Glomerular visceral epithelial cell (primary cell): ENCODE results near the gene MEGF9.
"Not testable (repeated sequence)": the region's sequence is repeated elsewhere in the genome, so short reads cannot be mapped to it uniquely, and the experiment has no call there.

ENCODE experiments used
- DNase-seq: peaks from one replicate; pipeline ENCODE4 v3.0.0-alpha.2; 2016; ENCODE audit errors: extremely low spot score

The MEGF9 gene

GRCh38 chr9:120659209-120659608, 55.1 kb downstream of the MEGF9 start:
- DNase-seq: no peak

GRCh38 chr9:120655005-120655622, 59.2 kb downstream of the MEGF9 start:
- peak; percentile 33 for DNase-seq

GRCh38 chr9:120654272-120654671, 60.0 kb downstream of the MEGF9 start:
- no peak for DNase-seq

GRCh38 chr9:120653762-120654161, 60.5 kb downstream of the MEGF9 start:
- DNase-seq: no peak

GRCh38 chr9:120652934-120653333, 61.3 kb downstream of the MEGF9 start:
- no peak for DNase-seq

- DNase-seq: no peak
Measured at GRCh38 chr9:120650352-120650751, 63.9 kb downstream of the MEGF9 start.

- DNase-seq: no peak
Measured at GRCh38 chr9:120648581-120649197, 65.6 kb downstream of the MEGF9 start.

GRCh38 chr9:120646948-120647347, 67.3 kb downstream of the MEGF9 start:
- no peak for DNase-seq

- DNase-seq: no peak
Measured at GRCh38 chr9:120645760-120646159, 68.5 kb downstream of the MEGF9 start.

GRCh38 chr9:120643061-120643460, 71.2 kb downstream of the MEGF9 start:
- DNase-seq: no peak

- DNase-seq: no peak
Measured at GRCh38 chr9:120642129-120642770, 72.0 kb downstream of the MEGF9 start.

GRCh38 chr9:120640874-120641273, 73.4 kb downstream of the MEGF9 start:
- DNase-seq: not testable (repeated sequence)

GRCh38 chr9:120640380-120640779, 73.9 kb downstream of the MEGF9 start:
- DNase-seq: no peak

GRCh38 chr9:120637919-120638318, 76.4 kb downstream of the MEGF9 start:
- DNase-seq: no peak

- DNase-seq: no peak
Measured at GRCh38 chr9:120636194-120636957, 77.9 kb downstream of the MEGF9 start.

- DNase-seq: no peak
Measured at GRCh38 chr9:120635011-120635410, 79.3 kb downstream of the MEGF9 start.

- no peak for DNase-seq
Measured at GRCh38 chr9:120630333-120630732, 83.9 kb downstream of the MEGF9 start.

GRCh38 chr9:120628925-120629497, 85.3 kb downstream of the MEGF9 start:
- peak; percentile 33 for DNase-seq

- no peak for DNase-seq
Measured at GRCh38 chr9:120628207-120628924, 85.9 kb downstream of the MEGF9 start.

- DNase-seq: no peak
Measured at GRCh38 chr9:120627073-120627472, 87.2 kb downstream of the MEGF9 start.

GRCh38 chr9:120626512-120626911, 87.8 kb downstream of the MEGF9 start:
- DNase-seq: no peak

GRCh38 chr9:120625222-120625621, 89.0 kb downstream of the MEGF9 start:
- DNase-seq: no peak
